GM19328 (cell line): Measurements from ENCODE around the gene GJA3.
A peak's percentile ranks its signal among the peaks of the same experiment; 100 is the strongest.

Experiments used
- ATAC-seq: cut with Tn5 transposase; IDR thresholded peaks from one replicate; pipeline ENCODE4 v1.9.1; 2021; ENCODE audit warnings: mild to moderate bottlenecking, moderate library complexity; ENCODE audit not compliant: unreplicated experiment

The GJA3 gene

DNA sequence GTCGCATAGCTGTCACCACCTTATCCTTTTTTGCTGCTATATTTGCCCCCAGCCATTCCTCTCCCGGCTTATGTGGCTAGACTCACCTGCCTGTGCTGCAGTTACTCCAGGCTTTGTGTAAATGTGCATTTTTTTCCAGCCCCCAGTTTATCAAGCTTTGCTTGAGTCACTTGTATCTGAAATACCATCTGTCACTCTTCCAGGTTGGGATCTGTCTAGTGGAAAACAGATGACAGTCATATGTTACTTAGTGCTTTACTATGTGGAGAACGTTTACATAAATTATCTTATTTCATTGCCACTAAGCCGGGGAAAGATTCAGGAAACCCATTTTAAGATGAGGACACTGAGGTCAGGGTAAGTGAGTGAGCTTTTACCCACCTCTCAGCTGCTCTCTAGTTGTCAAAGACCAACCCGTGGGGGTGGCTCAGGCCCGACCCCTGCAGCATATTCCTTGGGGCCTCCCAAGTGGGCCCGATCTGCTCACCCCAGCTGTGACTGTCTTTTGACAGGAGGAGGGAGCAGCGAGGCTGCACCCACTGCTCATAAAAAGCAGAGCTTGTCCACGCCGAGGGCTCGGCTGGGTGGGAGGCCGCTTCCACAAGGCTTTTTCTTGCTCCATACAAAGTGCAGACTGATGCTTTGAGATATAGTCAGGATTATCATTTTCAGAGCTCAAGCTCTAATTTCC, 24.7 kb upstream of the GJA3 start:
- no peak for ATAC-seq

DNA sequence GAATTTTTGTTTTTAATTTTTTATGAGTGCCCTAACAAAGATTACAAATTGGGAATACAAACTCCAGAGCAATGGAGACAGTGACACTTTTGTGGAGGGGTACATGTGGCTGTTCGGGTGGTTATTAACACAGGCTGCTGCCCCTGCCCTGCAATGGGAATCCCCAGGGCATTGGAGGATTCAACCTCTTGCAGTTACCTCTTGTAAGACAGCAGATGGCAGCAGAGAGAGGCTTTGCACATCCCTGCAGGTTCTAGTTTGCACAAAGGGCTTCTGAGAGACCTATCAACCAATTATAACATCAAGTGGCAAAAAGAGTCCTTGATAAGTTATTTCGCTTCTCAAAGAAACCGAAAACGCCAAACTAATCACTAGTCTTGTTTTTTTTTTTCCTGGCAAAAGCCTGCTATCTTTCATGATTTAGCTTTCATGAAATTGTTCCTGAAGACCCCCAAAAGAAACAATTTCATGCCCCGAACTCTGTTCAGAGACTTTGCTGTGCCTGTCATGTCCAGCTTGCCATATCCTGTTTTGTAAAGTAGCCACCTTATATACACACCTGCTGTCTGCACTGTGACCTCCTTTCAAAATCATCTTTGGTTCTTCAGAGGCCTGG, 21.5 kb upstream of the GJA3 start:
- ATAC-seq: no peak

GRCh38 chr13:20181188-20181587, 20.3 kb upstream of the GJA3 start:
- ATAC-seq: no peak

- ATAC-seq: no peak
Measured at GRCh38 chr13:20178156-20178555, 17.3 kb upstream of the GJA3 start.

GRCh38 chr13:20177049-20177831, 16.4 kb upstream of the GJA3 start:
- ATAC-seq: no peak

DNA sequence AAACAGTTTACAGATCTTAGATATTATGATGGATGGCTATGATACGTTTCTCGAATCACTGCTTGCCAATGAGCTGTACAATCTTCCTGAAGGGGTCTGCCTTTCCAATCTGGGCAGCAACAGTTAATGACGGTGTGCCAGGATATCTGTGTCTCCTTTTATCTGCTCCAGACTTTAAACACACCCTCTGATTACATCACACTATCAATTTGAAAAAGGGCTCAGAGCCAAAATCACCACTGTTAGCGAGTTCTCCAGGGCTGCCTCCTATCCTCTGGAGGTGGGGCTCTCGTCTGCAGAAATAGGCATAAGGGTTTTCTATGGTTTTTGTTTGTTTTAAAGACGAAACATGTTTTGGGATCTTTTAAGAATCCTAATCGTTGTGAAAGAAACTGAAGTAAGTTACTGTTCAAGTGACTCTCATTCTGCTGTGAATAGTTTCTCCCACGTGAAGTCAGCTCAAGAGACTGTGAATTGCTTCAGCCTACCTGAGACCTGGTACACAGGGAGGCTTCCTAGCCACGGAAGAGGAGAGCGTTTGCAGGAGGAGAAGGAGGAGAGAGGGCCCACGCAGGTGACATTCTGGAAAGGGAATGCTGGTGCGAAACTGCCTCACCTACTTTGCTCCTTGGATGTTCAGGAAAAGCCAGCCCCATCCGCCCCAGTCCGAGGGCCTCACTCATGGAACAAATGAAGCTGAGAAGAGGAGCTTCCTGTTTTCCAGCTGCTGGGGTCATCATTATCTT, 15.2 kb upstream of the GJA3 start:
- no peak for ATAC-seq

- ATAC-seq: no peak
Measured at GRCh38 chr13:20175406-20175794, 14.5 kb upstream of the GJA3 start.

DNA sequence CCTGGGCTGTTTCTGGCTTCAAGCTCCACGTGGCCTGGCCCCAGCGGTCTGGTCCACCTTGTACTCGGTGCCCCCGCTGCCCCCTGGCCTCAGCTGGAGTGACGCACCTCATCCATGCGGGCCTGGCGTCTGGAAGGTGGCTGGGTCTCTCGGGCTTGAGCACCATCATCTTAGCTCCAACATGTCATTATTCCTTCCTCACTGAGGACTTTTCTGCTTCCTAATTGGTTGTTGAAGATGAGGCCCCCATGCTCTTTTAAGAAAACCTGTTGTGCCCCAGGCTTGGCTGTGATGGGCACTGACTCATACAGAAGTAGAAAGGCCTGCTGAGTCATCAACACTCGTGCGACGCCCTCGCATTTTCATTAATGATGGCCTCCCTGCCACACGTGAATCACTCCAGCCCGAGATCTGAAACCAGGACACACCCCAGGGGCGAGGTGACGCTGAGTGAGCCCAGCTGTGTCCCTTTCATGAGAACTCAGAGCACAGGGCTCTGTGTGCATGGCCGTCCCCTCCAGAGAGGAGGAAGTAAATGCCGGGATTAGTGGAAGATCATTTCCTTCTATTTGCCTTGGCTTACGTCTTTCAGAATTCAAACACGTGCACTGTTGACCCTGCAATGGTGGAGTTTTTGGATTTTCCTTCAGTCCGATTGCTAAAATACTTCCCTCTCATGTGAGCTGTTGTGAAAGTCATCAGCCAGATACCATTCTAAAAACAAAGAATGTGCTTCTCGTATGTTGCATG, 14.0 kb upstream of the GJA3 start:
- ATAC-seq: peak; percentile 69

- no peak for ATAC-seq
Measured at GRCh38 chr13:20173116-20173746, 12.4 kb upstream of the GJA3 start.

DNA sequence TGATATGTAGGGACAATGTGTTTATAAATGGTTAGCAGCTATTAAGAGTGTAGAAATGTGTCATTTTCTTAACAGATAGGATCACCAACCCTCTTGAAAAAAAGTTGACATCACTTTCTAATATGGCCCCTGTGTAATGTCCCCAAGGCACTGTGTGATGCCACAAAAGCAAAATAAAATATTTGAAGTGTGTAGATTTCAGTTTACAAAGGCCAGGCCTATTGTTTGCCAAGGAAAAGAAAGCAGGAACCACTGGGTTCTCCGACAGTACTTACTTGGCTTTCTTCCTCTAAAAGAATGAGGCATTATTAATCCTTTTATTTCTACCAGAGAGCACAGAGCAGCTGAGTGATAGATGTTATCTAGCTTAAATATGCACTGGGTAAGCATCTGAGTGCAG, 10.5 kb upstream of the GJA3 start:
- no peak for ATAC-seq

- ATAC-seq: no peak
Measured at GRCh38 chr13:20170921-20171320, 10.1 kb upstream of the GJA3 start.

DNA sequence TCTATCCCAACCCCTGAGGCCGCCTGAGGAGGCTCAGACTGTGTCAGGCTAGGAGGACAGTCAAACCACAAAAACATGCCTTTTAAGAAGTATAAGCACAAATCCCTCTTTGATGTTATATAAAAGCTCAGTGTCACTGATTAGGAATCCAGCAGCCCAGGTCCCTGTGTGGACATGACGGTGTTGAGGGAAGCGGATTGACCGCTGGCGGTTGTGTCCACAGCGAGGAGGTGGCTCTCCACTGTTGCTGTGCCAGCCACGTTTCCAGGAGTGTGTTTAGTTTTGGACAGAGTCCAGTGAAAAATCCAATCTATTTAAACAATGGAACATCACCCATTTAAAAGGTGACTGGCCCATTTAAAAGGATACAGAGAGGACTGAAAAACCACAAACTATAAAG, 7.5 kb upstream of the GJA3 start:
- ATAC-seq: no peak

DNA sequence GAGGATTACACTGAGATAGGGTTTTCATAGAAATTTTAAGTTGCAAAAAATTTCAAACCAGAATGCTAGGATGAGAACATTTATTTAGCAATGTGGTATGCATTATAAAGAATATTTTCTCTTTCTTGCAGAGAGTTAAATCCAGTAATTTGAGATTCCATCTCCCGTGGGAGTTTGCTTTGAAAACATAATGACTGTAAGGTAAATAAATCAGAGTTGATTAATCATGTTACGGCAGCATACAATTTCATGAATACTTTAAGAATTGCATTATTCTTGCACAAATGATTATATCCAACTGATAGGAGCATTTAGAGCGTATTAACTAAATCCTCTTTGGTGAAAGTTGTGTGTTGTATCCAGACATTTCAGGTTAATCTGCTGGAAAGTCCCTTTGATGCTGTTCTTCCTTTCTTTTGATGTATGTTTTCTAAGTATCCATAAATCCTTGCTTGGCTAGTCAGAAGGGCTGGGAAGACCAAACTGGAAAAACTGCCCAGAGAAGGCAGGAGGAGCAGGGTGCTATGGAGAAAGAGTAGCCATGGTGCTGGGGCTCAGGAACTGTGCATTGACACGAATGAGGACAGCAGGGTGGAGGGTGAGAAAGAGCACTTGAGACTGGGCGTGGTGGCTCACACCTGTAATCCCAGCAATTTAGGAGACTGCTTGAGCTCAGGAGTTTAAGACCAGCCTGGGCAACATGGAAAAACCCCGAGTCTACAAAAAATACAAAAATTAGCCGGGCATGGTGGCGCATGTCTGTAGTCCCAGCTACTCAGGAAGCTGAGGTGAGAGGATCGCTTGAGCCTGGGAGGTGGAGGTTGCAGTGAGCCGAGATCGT, 4.8 kb upstream of the GJA3 start:
- ATAC-seq: no peak

DNA sequence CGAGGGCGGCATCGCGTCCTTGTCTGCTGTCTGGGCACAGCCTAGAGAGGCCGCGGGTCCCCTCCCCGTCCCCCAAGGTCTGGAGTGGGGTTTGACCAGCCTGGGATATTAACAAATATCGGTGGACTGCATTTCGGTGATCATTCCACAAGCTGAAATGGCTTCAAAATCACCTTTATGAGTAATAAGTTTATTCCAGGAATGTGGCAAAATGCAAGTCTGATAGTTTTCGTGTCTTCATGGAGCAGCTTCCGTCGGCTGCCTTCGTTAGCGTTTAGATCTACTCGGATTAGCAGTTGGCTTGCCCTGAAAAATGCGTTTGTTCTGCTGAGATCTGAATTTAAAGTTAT, 1.1 kb upstream of the GJA3 start:
- ATAC-seq: no peak

- ATAC-seq: no peak
Measured at GRCh38 chr13:20161275-20161950, 561 bp upstream of the GJA3 start.

GRCh38 chr13:20159646-20160305, 1.1 kb downstream of the GJA3 start:
- ATAC-seq: no peak

GRCh38 chr13:20157151-20157796, 3.6 kb downstream of the GJA3 start:
- no peak for ATAC-seq

DNA sequence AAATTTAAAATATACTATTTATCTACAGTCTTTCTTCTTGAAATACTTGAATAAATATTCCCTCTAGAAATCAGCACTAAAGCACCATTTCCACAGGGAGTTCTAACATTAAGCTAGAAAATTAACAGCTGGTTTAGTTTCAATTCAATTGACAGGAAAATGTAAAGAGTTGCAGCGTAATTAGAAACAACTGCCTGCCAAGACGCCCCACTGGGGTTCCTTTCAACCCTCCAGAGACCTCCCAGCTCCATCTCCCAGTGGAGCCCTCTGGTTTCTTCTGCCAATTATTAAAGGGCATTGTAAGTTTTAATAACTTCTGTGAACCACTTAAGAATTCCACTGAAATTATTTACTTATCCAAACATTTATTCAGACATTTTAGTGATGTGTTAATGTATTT, 4.2 kb downstream of the GJA3 start:
- ATAC-seq: no peak
